SK-N-MC (cell line): ENCODE measurements around the gene RHOA.

Source experiments
- DNase-seq: peaks from one replicate; pipeline ENCODE4 v3.0.0-alpha.2; 2011; ENCODE audit warnings: low read depth, low spot score
- H3K27ac ChIP-seq: fragments of 200-600 bp; sonication (generic); 2 replicates; pipeline ENCODE4 v1.5.1; 2016; ENCODE audit warnings: mixed run types
- H3K36me3 ChIP-seq: fragments of 200-600 bp; sonication (generic); 2 replicates; pipeline ENCODE4 v1.6.1; 2017; ENCODE audit warnings: antibody characterized with exemption, low read length, mixed read lengths; ENCODE audit not compliant: insufficient read depth
- H3K4me3 ChIP-seq: fragments of 200-600 bp; sonication (generic); 2 replicates; pipeline ENCODE4 v1.5.1; 2016
- H3K9ac ChIP-seq: fragments of 200-600 bp; sonication (generic); 2 replicates; pipeline ENCODE4 v1.8.0; 2017; ENCODE audit warnings: mixed run types, mixed read lengths; ENCODE audit not compliant: insufficient read length
- H3K9me3 ChIP-seq: fragments of 200-600 bp; sonication (generic); 2 replicates; pipeline ENCODE4 v1.6.1; 2017; ENCODE audit warnings: low read depth, mild to moderate bottlenecking, antibody characterized with exemption, low read length, moderate library complexity, mixed read lengths
- EZH2 ChIP-seq: fragments of 200-600 bp; sonication (generic); IDR thresholded peaks from one replicate; pipeline ENCODE4 v1.6.1; 2017; ENCODE audit warnings: antibody characterized with exemption
- FOXP2 ChIP-seq: optimal IDR thresholded peaks from 2 replicates; pipeline ENCODE3; 2011; ENCODE audit warnings: mild to moderate bottlenecking, moderate library complexity; ENCODE audit not compliant: insufficient read depth; ENCODE audit errors: extremely low read length, control extremely low read depth
- POLR2AphosphoS5 ChIP-seq: IDR thresholded peaks from 2 replicates; pipeline ENCODE4 v1.6.1; 2012; ENCODE audit warnings: mild to moderate bottlenecking, low read depth, low read length, borderline replicate concordance

Gene RHOA

GRCh38 chr3:49388289-49388820 lies 23.4 kb downstream of the RHOA start:
- H3K9me3 ChIP-seq, result no peaks in the 10 kb centered on the region
- peaks cover 5% of the 10 kb centered on the region; the same call in 1 of the 2 replicates for H3K36me3 ChIP-seq
- no peak for DNase-seq
- TF ChIP-seq EZH2, result no peak
- TF ChIP-seq FOXP2, result no peak
- no peak for TF ChIP-seq POLR2AphosphoS5
- no peak overlapping the region for H3K4me3 ChIP-seq
- no peak overlapping the region for H3K27ac ChIP-seq
- no peak overlapping the region for H3K9ac ChIP-seq

- TF ChIP-seq POLR2AphosphoS5 (no peak), EZH2 (no peak), FOXP2 (no peak)
- peaks cover 5% of the 10 kb centered on the region; the same call in 1 of the 2 replicates for H3K36me3 ChIP-seq
- no peaks in the 10 kb centered on the region for H3K9me3 ChIP-seq
- H3K27ac ChIP-seq, result no peak overlapping the region
- H3K4me3 ChIP-seq, result no peak overlapping the region
- no peak for DNase-seq
- H3K9ac ChIP-seq, result no peak overlapping the region
These were observed 24.1 kb downstream of the RHOA start for GRCh38 chr3:49387721-49388120.

GRCh38 chr3:49386056-49386756 lies 25.6 kb downstream of the RHOA start:
- H3K9me3 ChIP-seq, result no peaks in the 10 kb centered on the region
- TF ChIP-seq FOXP2 (no peak), POLR2AphosphoS5 (no peak), EZH2 (no peak)
- no peak overlapping the region for H3K9ac ChIP-seq
- DNase-seq, result no peak
- no peak overlapping the region for H3K27ac ChIP-seq
- peaks cover 5% of the 10 kb centered on the region; the same call in 1 of the 2 replicates for H3K36me3 ChIP-seq
- no peak overlapping the region for H3K4me3 ChIP-seq

- Histone ChIP-seq H3K36me3 (peaks cover 5% of the 10 kb centered on the region; the same call in 1 of the 2 replicates), H3K27ac (no peak overlapping the region), H3K9ac (no peak overlapping the region), H3K4me3 (no peak overlapping the region), H3K9me3 (no peaks in the 10 kb centered on the region)
- no peak for DNase-seq
- TF ChIP-seq EZH2, result no peak
- TF ChIP-seq FOXP2, result no peak
- TF ChIP-seq POLR2AphosphoS5, result no peak
These were observed 26.2 kb downstream of the RHOA start for GRCh38 chr3:49385617-49386016.

GRCh38 chr3:49383387-49383786 lies 28.4 kb downstream of the RHOA start:
- Histone ChIP-seq H3K4me3 (no peak overlapping the region), H3K9me3 (no peaks in the 10 kb centered on the region), H3K9ac (no peak overlapping the region), H3K27ac (no peak overlapping the region), H3K36me3 (peaks cover 2% of the 10 kb centered on the region; the same call in 1 of the 2 replicates)
- DNase-seq, result no peak
- no peak for TF ChIP-seq EZH2
- no peak for TF ChIP-seq POLR2AphosphoS5
- no peak for TF ChIP-seq FOXP2

- TF ChIP-seq EZH2 (no peak), FOXP2 (no peak), POLR2AphosphoS5 (no peak)
- DNase-seq, result no peak
- Histone ChIP-seq H3K27ac (no peak overlapping the region), H3K36me3 (peaks cover 8% of the 10 kb centered on the region; the same call in 1 of the 2 replicates), H3K9ac (no peak overlapping the region), H3K4me3 (no peak overlapping the region), H3K9me3 (no peaks in the 10 kb centered on the region)
These were observed 33.4 kb downstream of the RHOA start for GRCh38 chr3:49378249-49378895.

GRCh38 chr3:49377483-49377882 lies 34.3 kb downstream of the RHOA start:
- Histone ChIP-seq H3K9me3 (no peaks in the 10 kb centered on the region), H3K36me3 (peaks cover 16% of the 10 kb centered on the region; the same call in 1 of the 2 replicates), H3K27ac (no peak overlapping the region), H3K9ac (no peak overlapping the region), H3K4me3 (no peak overlapping the region)
- no peak for TF ChIP-seq POLR2AphosphoS5
- TF ChIP-seq EZH2, result no peak
- DNase-seq, result no peak

GRCh38 chr3:49371946-49372345 lies 39.8 kb downstream of the RHOA start:
- DNase-seq, result no peak
- Histone ChIP-seq H3K9me3 (no peaks in the 10 kb centered on the region), H3K36me3 (peaks cover 39% of the 10 kb centered on the region; the same call in 1 of the 2 replicates), H3K4me3 (no peak overlapping the region), H3K27ac (no peak overlapping the region), H3K9ac (no peak overlapping the region)
- TF ChIP-seq EZH2 (no peak), FOXP2 (no peak), POLR2AphosphoS5 (no peak)
